Left hindlimb (tissue), 1 donor: ENCODE data around the gene B9D1.

Source experiments
- DNase-seq: peaks from one replicate; pipeline ENCODE4 v3.0.0-alpha.2; 2018

Gene B9D1

GRCh38 chr17:19375732-19376131 lies 13.2 kb upstream of the B9D1 start:
- DNase-seq: no peak

- no peak for DNase-seq
Observed at GRCh38 chr17:19374136-19374535, 11.6 kb upstream of the B9D1 start.

GRCh38 chr17:19372866-19373504 lies 10.5 kb upstream of the B9D1 start:
- DNase-seq: no peak

GRCh38 chr17:19372439-19372838 lies 9.9 kb upstream of the B9D1 start:
- no peak for DNase-seq

GRCh38 chr17:19372011-19372370 lies 9.5 kb upstream of the B9D1 start:
- no peak for DNase-seq

- DNase-seq: no peak
Observed at GRCh38 chr17:19371259-19372010, 8.9 kb upstream of the B9D1 start.

- DNase-seq: peak; percentile 72
Observed at GRCh38 chr17:19370493-19370960, 8.0 kb upstream of the B9D1 start.

GRCh38 chr17:19369846-19370492 lies 7.4 kb upstream of the B9D1 start:
- peak; percentile 26 for DNase-seq

GRCh38 chr17:19369107-19369778 lies 6.7 kb upstream of the B9D1 start:
- DNase-seq: no peak

GRCh38 chr17:19368229-19368628 lies 5.7 kb upstream of the B9D1 start:
- DNase-seq: no peak

- DNase-seq: no peak
Observed at GRCh38 chr17:19366637-19366972, 4.1 kb upstream of the B9D1 start.

- no peak for DNase-seq
Observed at GRCh38 chr17:19365833-19366636, 3.5 kb upstream of the B9D1 start.

- DNase-seq: peak; percentile 13
Observed at GRCh38 chr17:19365499-19365817, 2.9 kb upstream of the B9D1 start.

- peak; percentile 59 for DNase-seq
Observed at GRCh38 chr17:19364699-19365498, 2.4 kb upstream of the B9D1 start.

GRCh38 chr17:19363460-19364035 lies 1.0 kb upstream of the B9D1 start:
- DNase-seq: peak; percentile 28

- DNase-seq: no peak
Observed at GRCh38 chr17:19363114-19363438, 553 bp upstream of the B9D1 start.

- no peak for DNase-seq
Observed at GRCh38 chr17:19361944-19362276, 613 bp downstream of the B9D1 start.

- peak; percentile 25 for DNase-seq
Observed at GRCh38 chr17:19361326-19361725, 1.2 kb downstream of the B9D1 start.

GRCh38 chr17:19360772-19361171 lies 1.8 kb downstream of the B9D1 start:
- DNase-seq: peak; percentile 19

- peak; percentile 26 for DNase-seq
Observed at GRCh38 chr17:19359856-19360255, 2.7 kb downstream of the B9D1 start.

- peak; percentile 22 for DNase-seq
Observed at GRCh38 chr17:19359151-19359550, 3.4 kb downstream of the B9D1 start.

- DNase-seq: no peak
Observed at GRCh38 chr17:19357761-19358160, 4.8 kb downstream of the B9D1 start.
